GM15510 (cell line): ENCODE measurements around the gene CLEC4G.

Source experiments
- POLR2A ChIP-seq: IDR thresholded peaks from 3 replicates; pipeline ENCODE4 v1.6.1; 2011; ENCODE audit warnings: borderline replicate concordance; ENCODE audit not compliant: insufficient read length; ENCODE audit errors: extremely low read depth

Gene CLEC4G

GRCh38 chr19:7692417-7693088 lies 39.4 kb downstream of the CLEC4G start:
- no peak for TF ChIP-seq POLR2A

GRCh38 chr19:7691497-7691896 lies 40.4 kb downstream of the CLEC4G start:
- no peak for TF ChIP-seq POLR2A

- no peak for TF ChIP-seq POLR2A
Observed at GRCh38 chr19:7690779-7691258, 41.1 kb downstream of the CLEC4G start.

GRCh38 chr19:7689165-7689564 lies 42.7 kb downstream of the CLEC4G start:
- no peak for TF ChIP-seq POLR2A

- TF ChIP-seq POLR2A, result peak; percentile 26
Observed at GRCh38 chr19:7687177-7687576, 44.7 kb downstream of the CLEC4G start.

GRCh38 chr19:7685546-7686445 lies 46.1 kb downstream of the CLEC4G start:
- no peak for TF ChIP-seq POLR2A

GRCh38 chr19:7682175-7682855 lies 49.6 kb downstream of the CLEC4G start:
- no peak for TF ChIP-seq POLR2A

GRCh38 chr19:7681340-7682174 lies 50.4 kb downstream of the CLEC4G start:
- TF ChIP-seq POLR2A, result peak; percentile 31

GRCh38 chr19:7680606-7681339 lies 51.1 kb downstream of the CLEC4G start, which contains the start of gene TRAPPC5:
Gene TRAPPC5 (plus strand): TSS chr19:7680833. CDS start chr19:7682254, 1,421 bp downstream.
- peak; percentile 55 for TF ChIP-seq POLR2A

GRCh38 chr19:7679771-7680605 lies 51.9 kb downstream of the CLEC4G start:
- no peak for TF ChIP-seq POLR2A

- TF ChIP-seq POLR2A, result no peak
Observed at GRCh38 chr19:7678971-7679751, 52.7 kb downstream of the CLEC4G start.
